SK-N-SH (cell line): ENCODE results near the gene NTNG1.

ENCODE experiments used
- CTCF ChIP-seq: fragments of 200-600 bp; sonication (generic); IDR thresholded peaks from 2 replicates; pipeline ENCODE4 v1.6.1; 2017; ENCODE audit warnings: antibody characterized with exemption, mild to moderate bottlenecking, moderate library complexity
- EP300 ChIP-seq, 2 experiments: IDR thresholded peaks; 2 replicates each; pipeline versions ENCODE4 v1.4.0 to v1.6.1; 2012; ENCODE audit warnings: borderline replicate concordance in 1 of 2, low read depth in 1 of 2, low read length in 1 of 2
- EZH2phosphoT487 ChIP-seq: fragments of 200-600 bp; sonication (generic); IDR thresholded peaks from 2 replicates; pipeline ENCODE4 v1.6.1; 2017; ENCODE audit warnings: low read depth, mixed run types, mild to moderate bottlenecking, antibody characterized with exemption, moderate library complexity, borderline replicate concordance
- FOXJ3 ChIP-seq: sonication (generic); formaldehyde crosslinking; IDR thresholded peaks from 2 replicates; pipeline ENCODE4 v1.5.1; 2020; ENCODE audit warnings: mild to moderate bottlenecking, missing genetic modification reagents
- GABPA ChIP-seq: IDR thresholded peaks from 2 replicates; pipeline ENCODE4 v1.4.0; 2012; ENCODE audit warnings: low read depth, mild to moderate bottlenecking
- MAX ChIP-seq: IDR thresholded peaks from 2 replicates; pipeline ENCODE4 v1.4.0; 2012; ENCODE audit warnings: low read depth
- MXI1 ChIP-seq: IDR thresholded peaks from 2 replicates; pipeline ENCODE4 v1.6.1; 2012; ENCODE audit warnings: mild to moderate bottlenecking, low read depth, low read length, improper control_type of control experiment
- PBX3 ChIP-seq: IDR thresholded peaks from 2 replicates; pipeline ENCODE4; 2012
- POLR2AphosphoS5 ChIP-seq: IDR thresholded peaks from 2 replicates; pipeline ENCODE4 v1.6.1; 2012; ENCODE audit warnings: low read depth, low read length
- RAD21 ChIP-seq: IDR thresholded peaks from 2 replicates; pipeline ENCODE4 v1.6.1; 2012; ENCODE audit warnings: mild to moderate bottlenecking, low read length
- REST ChIP-seq: IDR thresholded peaks from 2 replicates; pipeline ENCODE4 v1.6.1; 2012; ENCODE audit warnings: mild to moderate bottlenecking, low read depth, low read length, moderate library complexity
- TAF1 ChIP-seq: IDR thresholded peaks from 2 replicates; pipeline ENCODE4 v1.6.1; 2012; ENCODE audit warnings: low read depth, mild to moderate bottlenecking, low read length, moderate library complexity, borderline replicate concordance

- TF ChIP-seq EZH2phosphoT487 (no peak), CTCF (no peak), EP300 (IDR thresholded peaks at IDR 0.05; ENCODE audit: borderline replicate concordance in 1 of 2, low read depth in 1 of 2, low read length in 1 of 2) (no peak), PBX3 (no peak), MAX (no peak), POLR2AphosphoS5 (no peak), FOXJ3 (CRISPR knock-in tag) (no peak), TAF1 (no peak), GABPA (no peak), RAD21 (no peak), REST (no peak), MXI1 (no peak)
Measured at GRCh38 chr1:107162745-107163144, 21.9 kb downstream of the NTNG1 start.
